Ovary (tissue), 9 donors: ENCODE measurements around the gene E2F6. TPM values are rescaled to one million over a fixed set of nuclear protein-coding genes. Genes with fewer than 3 reads are reported as not detected.

Source experiments
- DNase-seq, 5 donors: peaks; one replicate each; pipeline ENCODE4 v3.0.0-alpha.2; 2019 to 2020
- H3K27ac ChIP-seq, 2 donors: fragments of 200-600 bp; one replicate each; pipeline versions ENCODE4 v1.5.1 to v1.8.0; 2019 to 2022
- H3K27me3 ChIP-seq: fragments of 200-600 bp; one replicate; pipeline ENCODE4 v1.8.0; 2022
- H3K36me3 ChIP-seq: fragments of 200-600 bp; sonication (generic); one replicate; pipeline ENCODE4 v1.5.1; 2019
- H3K4me1 ChIP-seq: one replicate; pipeline ENCODE4 v1.8.1; 2013; ENCODE audit warnings: mild to moderate bottlenecking, moderate library complexity; ENCODE audit not compliant: insufficient read depth
- H3K4me3 ChIP-seq: fragments of 200-600 bp; sonication (generic); one replicate; pipeline ENCODE4 v1.5.1; 2017
- H3K9me3 ChIP-seq, 2 donors: fragments of 200-600 bp in 1 of 2; sonication (generic) in 1 of 2; one replicate each; pipeline versions ENCODE4 v1.5.1 to v1.8.1; 2013 to 2019; ENCODE audit warnings: mild to moderate bottlenecking in 1 of 2, moderate library complexity in 1 of 2
- EP300 ChIP-seq: sonication (generic); formaldehyde crosslinking; IDR thresholded peaks from one replicate; pipeline ENCODE4 v1.6.1; 2017; ENCODE audit warnings: antibody characterized with exemption
- POLR2A ChIP-seq: fragments of 450-650 bp; IDR thresholded peaks from one replicate; pipeline ENCODE4 v1.6.1; 2017; ENCODE audit warnings: antibody characterized with exemption, mild to moderate bottlenecking, moderate library complexity
- WGBS, 3 donors: extraction: QIAGEN DNeasy Blood & Tissue Kit in 1 of 3; methylation state at CpG; one replicate each; pipeline versions ENCODE4 v1.1.5 to v1.1.7; 2013 to 2017; 5-methylcytosine and 5-hydroxymethylcytosine counted together
- intact Hi-C, 4 donors: fragments of 100-400 bp; cut with DNase I; formaldehyde crosslinking; loops; one replicate each; pipeline versions ENCODE4 v1.11.0 to v1.15.1; 2022 to 2023
- polyA plus RNA-seq, 2 donors: library from polyadenylated mRNA; stranded (reverse); fragments of 200-250 nt in 1 of 2; fragments of 350-450 nt in 1 of 2; fragmentation: Illumina TruSeq in 1 of 2; extraction: RNeasy Lipid Tissue Mini Kit (QIAGEN cat#74804) in 1 of 2; gene quantifications; one replicate each; pipeline ENCODE4 v1.2.3, GENCODE V29; 2013 to 2014
- total RNA-seq, 7 donors: library from RNA; depleted of rRNA in 2 of 7; stranded (reverse); fragments of >200 nt in 2 of 7; fragmentation: NEBNext Ultra II Directional in 3 of 7; extraction: Animal tissue kit (Norgen Biotek cat#: 25700) in 3 of 7; gene quantifications; one replicate each; pipeline versions ENCODE4 v1.1.0 to v1.2.4, GENCODE V29; 2016 to 2023
- TF ChIP-seq, protein P1 (sequence below), 3 donors: fragments of 450-650 bp in 2 of 3; fragments of 200-600 bp in 1 of 3; IDR thresholded peaks; one replicate each; pipeline versions ENCODE4 v1.5.1 to v1.8.0; 2016 to 2022; ENCODE audit warnings: antibody characterized with exemption in 3 of 3, mild to moderate bottlenecking in 1 of 3
- donor health status: DM: no; HTN: no; CAD: no; lungs with moderate emphysema.
- donor health status: DM: no; HTN: no; CAD: no.
- donor health status: Bipolar disorder and iron deficiency.
- donor health status: DM: yes; HTN: yes; CAD: no.
- donor health status: DM: no; HTN: no; CAD: no.
- donor health status: DM: yes; HTN: yes; CAD: no.

The E2F6 gene
- total and polyA plus RNA-seq, 9 donors: 9.9 to 19.6 (median 14.9) TPM

DNA sequence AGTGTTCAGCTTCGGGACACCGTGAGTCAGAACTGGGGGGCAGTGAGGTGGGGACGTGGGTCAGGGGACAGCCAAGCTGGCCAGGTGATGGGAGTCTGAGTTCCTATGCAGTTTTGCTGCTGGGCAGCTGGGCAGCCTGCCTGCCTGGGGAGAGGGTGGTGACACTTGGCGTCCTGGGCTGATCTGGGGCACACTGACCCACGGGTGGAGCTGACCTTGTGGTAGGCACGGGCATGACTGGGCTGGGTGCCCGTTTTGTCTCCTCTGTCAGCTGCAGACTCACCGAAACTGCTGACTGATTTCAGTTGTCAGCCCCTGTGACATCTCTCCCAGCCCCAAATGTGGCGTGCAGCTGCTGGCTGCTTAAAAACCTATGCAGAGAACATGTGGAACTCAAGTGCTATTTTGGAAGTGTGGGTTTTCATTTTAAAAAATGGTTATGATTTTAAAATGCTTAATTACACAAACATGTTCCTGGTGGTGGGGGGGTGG is 32.6 kb upstream of the E2F6 start:
- H3K36me3 ChIP-seq: no peaks in the 10 kb centered on the region
- H3K27me3 ChIP-seq: no peaks in the 10 kb centered on the region
- TF ChIP-seq, protein P1, sequence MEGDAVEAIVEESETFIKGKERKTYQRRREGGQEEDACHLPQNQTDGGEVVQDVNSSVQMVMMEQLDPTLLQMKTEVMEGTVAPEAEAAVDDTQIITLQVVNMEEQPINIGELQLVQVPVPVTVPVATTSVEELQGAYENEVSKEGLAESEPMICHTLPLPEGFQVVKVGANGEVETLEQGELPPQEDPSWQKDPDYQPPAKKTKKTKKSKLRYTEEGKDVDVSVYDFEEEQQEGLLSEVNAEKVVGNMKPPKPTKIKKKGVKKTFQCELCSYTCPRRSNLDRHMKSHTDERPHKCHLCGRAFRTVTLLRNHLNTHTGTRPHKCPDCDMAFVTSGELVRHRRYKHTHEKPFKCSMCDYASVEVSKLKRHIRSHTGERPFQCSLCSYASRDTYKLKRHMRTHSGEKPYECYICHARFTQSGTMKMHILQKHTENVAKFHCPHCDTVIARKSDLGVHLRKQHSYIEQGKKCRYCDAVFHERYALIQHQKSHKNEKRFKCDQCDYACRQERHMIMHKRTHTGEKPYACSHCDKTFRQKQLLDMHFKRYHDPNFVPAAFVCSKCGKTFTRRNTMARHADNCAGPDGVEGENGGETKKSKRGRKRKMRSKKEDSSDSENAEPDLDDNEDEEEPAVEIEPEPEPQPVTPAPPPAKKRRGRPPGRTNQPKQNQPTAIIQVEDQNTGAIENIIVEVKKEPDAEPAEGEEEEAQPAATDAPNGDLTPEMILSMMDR (IDR thresholded peaks at IDR 0.05): no peak
- TF ChIP-seq EP300: no peak
- no peak for TF ChIP-seq POLR2A
- peak overlapping the region; percentile 39 to 83 for H3K27ac ChIP-seq
- 4 to 12% (median 8%) methylated on average over 9 of the region's 9 CpGs for WGBS, 3 donors
- H3K4me3 ChIP-seq: no peak overlapping the region
- no peaks in the 10 kb centered on the region for H3K9me3 ChIP-seq
- intact Hi-C loops: loop anchor here in 1 of 4 donors (5.0 kb wide), 1 partner anchor 34 kb away; the partner anchor contains the start of gene GREB1
- DNase-seq: peak; percentile 54 to 78 (median 76)
- peaks cover 23% of the 10 kb centered on the region for H3K4me1 ChIP-seq

- H3K9me3 ChIP-seq: no peaks in the 10 kb centered on the region
- 4 to 25% (median 6%) methylated on average over 30 of the region's 30 CpGs for WGBS, 3 donors
- peak overlapping the region; percentile 21 for H3K4me3 ChIP-seq
- H3K4me1 ChIP-seq: peaks cover 17% of the 10 kb centered on the region
- peak; percentile 79 to 82 (median 81) for DNase-seq
- H3K27ac ChIP-seq: peak overlapping the region; percentile 2 to 83
- intact Hi-C loops: loop anchor here in 1 of 4 donors (5.0 kb wide), 1 partner anchor 36 kb away; the partner anchor contains the start of gene GREB1
- TF ChIP-seq EP300: no peak
- peak; percentile 49 for TF ChIP-seq POLR2A
- TF ChIP-seq, protein P1 (IDR thresholded peaks at IDR 0.05): no peak
- no peaks in the 10 kb centered on the region for H3K36me3 ChIP-seq
- H3K27me3 ChIP-seq: no peaks in the 10 kb centered on the region
These were observed 30.1 kb upstream of the E2F6 start for GRCh38 chr2:11495844-11496681.

GRCh38 chr2:11494310-11494709 is 28.3 kb upstream of the E2F6 start:
- no peak for DNase-seq
- H3K4me1 ChIP-seq: peaks cover 11% of the 10 kb centered on the region
- TF ChIP-seq, protein P1 (IDR thresholded peaks at IDR 0.05): no peak
- no peak for TF ChIP-seq POLR2A
- no peak overlapping the region for H3K4me3 ChIP-seq
- H3K27me3 ChIP-seq: no peaks in the 10 kb centered on the region
- intact Hi-C loops: no loop called here
- WGBS, 3 donors: 86 to 98% (median 94%) methylated on average over 2 of the region's 2 CpGs
- H3K36me3 ChIP-seq: no peaks in the 10 kb centered on the region
- H3K27ac ChIP-seq: peak overlapping the region in 1 of 2 donors; percentile 83
- no peaks in the 10 kb centered on the region for H3K9me3 ChIP-seq

GRCh38 chr2:11493282-11493681 is 27.3 kb upstream of the E2F6 start:
- H3K4me1 ChIP-seq: peaks cover 8% of the 10 kb centered on the region
- no peaks in the 10 kb centered on the region for H3K9me3 ChIP-seq
- peak in 1 of 5 donors; percentile 11 for DNase-seq
- H3K27me3 ChIP-seq: no peaks in the 10 kb centered on the region
- WGBS, 3 donors: 94 to 95% (median 95%) methylated on average over 6 of the region's 6 CpGs
- intact Hi-C loops: no loop called here
- no peak overlapping the region for H3K27ac ChIP-seq
- no peak overlapping the region for H3K4me3 ChIP-seq
- TF ChIP-seq EP300 (no peak), POLR2A (no peak)
- TF ChIP-seq, protein P1 (IDR thresholded peaks at IDR 0.05): no peak
- no peaks in the 10 kb centered on the region for H3K36me3 ChIP-seq
